AG04449 (cell line): ENCODE measurements around the gene CDC20B.
A peak's percentile ranks its signal among the peaks of the same experiment; 100 is the strongest.

Experiments used
- CTCF ChIA-PET: fragments of 350-600 bp; formaldehyde crosslinking; extraction: SDS; loops from one replicate; lab custom pipeline; 2021; ENCODE audit warnings: antibody characterized with exemption; lab: Yijun Ruan, JAX
- POLR2A ChIA-PET: fragments of 400-600, 350-600 bp; formaldehyde crosslinking; extraction: SDS; loops from one replicate; lab custom pipeline; 2020; ENCODE audit warnings: antibody characterized with exemption, inconsistent platforms; lab: Yijun Ruan, JAX
- DNase-seq: peaks from one replicate; pipeline ENCODE4 v3.0.0-alpha.2; 2010; ENCODE audit warnings: low read depth, low spot score
- H3K4me3 ChIP-seq: 2 replicates; pipeline ENCODE4 v1.5.1; 2011; ENCODE audit warnings: low read depth, mild to moderate bottlenecking, control low read depth, low read length
- TF ChIP-seq, protein P1 (sequence below): IDR thresholded peaks from one replicate; pipeline ENCODE4 v1.5.1; 2011; ENCODE audit warnings: mild to moderate bottlenecking, moderate library complexity, low read length, control low read depth, inconsistent platforms; ENCODE audit not compliant: insufficient read depth; ENCODE audit errors: missing control alignments

Gene CDC20B

DNA sequence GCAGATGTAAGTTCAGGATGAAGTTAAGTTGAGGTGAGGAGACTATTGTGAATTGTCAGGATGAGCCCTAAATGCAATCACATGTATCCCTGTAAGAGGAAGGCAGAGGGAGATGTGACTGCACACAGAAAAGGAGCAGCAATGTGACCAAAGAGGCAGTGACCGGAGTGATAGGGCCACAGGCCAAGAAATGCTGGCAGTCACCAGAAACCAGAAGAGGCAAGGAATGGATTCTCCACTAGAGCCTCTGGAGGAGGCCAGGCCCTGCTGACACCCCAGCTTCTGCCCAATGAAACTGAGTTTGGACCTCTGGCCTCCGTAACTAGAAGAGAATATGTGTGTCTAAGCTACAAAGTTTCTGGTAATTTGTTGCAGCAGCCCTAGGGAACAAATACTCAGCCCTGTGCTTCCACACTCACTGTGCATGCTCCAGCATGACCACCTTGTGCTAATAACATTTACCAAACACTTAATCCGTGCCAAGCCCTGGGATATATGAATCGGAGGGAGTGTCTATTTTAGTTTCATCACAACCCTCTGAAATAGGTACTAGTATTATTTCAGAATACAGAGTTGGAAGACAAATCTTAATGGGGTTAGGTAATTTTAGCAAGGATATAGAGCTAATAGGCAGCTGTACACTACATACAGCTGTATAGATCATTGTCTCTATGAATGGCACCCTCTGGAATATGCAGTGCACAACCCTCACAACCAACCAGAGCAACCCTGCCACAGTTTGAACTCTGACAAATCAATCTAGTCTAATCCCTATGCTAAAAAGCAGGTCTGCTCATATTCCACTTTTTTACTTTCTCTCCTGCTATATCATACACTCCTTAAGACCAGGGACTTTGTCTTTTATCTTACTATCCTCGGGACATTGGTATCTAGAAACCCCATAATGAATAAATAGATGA lies 20.8 kb downstream of the CDC20B start:
- H3K4me3 ChIP-seq: no peak overlapping the region
- ChIA-PET POLR2A (no interaction called here), CTCF (interaction anchor here (0.9 to 11.3 kb wide), 5 partner anchors 9 to 257 kb away, joined by 3 to 389 read pairs (median 5); no protein-coding TSS in a partner anchor)
- TF ChIP-seq, protein P1, sequence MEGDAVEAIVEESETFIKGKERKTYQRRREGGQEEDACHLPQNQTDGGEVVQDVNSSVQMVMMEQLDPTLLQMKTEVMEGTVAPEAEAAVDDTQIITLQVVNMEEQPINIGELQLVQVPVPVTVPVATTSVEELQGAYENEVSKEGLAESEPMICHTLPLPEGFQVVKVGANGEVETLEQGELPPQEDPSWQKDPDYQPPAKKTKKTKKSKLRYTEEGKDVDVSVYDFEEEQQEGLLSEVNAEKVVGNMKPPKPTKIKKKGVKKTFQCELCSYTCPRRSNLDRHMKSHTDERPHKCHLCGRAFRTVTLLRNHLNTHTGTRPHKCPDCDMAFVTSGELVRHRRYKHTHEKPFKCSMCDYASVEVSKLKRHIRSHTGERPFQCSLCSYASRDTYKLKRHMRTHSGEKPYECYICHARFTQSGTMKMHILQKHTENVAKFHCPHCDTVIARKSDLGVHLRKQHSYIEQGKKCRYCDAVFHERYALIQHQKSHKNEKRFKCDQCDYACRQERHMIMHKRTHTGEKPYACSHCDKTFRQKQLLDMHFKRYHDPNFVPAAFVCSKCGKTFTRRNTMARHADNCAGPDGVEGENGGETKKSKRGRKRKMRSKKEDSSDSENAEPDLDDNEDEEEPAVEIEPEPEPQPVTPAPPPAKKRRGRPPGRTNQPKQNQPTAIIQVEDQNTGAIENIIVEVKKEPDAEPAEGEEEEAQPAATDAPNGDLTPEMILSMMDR: no peak
- peak; percentile 29 for DNase-seq

DNA sequence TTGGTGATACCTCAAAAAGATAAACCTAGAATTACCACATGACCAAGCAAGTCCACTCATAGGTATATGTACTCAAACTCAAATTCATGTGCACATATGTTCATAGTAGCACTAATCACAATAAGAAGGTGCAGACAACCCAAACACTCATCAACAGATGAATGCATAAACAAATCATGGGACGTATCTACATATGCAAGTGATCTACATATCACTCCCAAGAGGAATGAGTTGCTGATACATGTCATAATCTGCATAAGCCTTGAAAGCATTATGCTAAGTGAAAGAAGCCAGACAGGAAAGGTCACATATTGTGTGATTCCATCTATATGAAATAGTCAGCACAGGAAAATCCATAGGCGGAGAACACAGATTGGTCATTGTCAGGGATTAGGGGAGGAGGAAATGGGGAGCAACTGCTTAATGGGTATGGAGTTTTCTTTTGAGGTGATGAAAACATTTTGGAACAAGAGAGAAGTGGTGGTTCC lies 23.6 kb downstream of the CDC20B start:
- CTCF ChIA-PET: interaction anchor here (2.2 to 11.3 kb wide), 3 partner anchors 10 to 241 kb away, joined by 10 to 389 read pairs (median 35); partner anchors contain the start of gene GPX8

DNA sequence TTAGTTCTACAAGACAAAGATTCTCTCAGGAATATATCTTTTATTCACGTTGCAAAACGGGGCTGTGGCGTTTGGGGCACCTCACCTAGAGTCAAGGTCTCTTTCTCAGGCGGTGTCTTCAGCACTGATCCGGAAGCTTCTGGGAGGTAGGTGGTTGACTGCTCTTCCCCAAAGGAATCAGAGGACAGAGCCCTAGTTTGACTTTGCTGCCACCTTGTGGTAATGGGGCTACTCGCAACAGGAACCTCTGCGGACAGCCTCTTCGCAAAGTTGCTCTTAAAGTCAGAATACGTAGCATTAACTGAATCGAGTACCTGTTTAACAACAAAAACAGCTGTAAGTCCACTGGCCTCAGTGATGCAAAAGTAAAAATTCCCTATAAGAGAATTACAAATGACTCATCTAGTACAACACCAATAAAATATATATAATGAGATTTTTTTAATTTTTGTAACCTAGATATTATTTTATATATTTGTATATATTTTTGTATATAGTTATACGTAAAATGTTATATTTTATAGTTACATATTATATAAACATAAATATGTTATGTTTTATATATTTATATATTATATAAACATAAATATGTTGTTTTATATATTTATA lies 26.3 kb downstream of the CDC20B start:
- ChIA-PET POLR2A (interaction anchor here (0.6 kb wide), 1 partner anchor 156 kb away, joined by 3 read pairs; no protein-coding TSS in a partner anchor), CTCF (interaction anchor here (0.6 to 10.7 kb wide), 47 partner anchors 8 to 648 kb away, joined by 3 to 283 read pairs (median 4); partner anchors contain the start of gene GPX8)
- H3K4me3 ChIP-seq: no peak overlapping the region
- TF ChIP-seq, protein P1: peak; percentile 95
- peak; percentile 17 for DNase-seq

More for the DNA sequence above, 23.6 kb downstream of the CDC20B start:
- POLR2A ChIA-PET: no interaction called here
- DNase-seq: no peak
- TF ChIP-seq, protein P1: no peak
- H3K4me3 ChIP-seq: no peak overlapping the region

DNA sequence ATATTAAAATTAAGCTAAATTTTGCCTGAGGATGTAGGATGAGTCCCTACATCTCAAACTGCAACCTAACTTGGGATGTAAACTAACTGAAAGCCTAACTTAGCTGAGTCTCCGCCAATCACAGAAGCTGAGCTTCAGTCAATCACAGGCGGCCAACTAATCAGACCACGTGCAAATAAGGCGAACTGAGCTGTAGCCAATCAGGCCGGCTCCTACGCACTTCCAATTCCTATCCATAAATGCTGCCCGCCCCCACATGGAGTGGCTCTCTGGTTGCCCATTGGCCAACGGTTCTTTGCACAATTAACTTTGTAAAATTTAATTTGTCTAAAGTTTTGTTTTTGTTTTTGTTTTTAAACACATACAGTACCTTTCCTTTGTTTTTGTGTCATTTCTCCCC lies 26.9 kb downstream of the CDC20B start:
- H3K4me3 ChIP-seq: no peak overlapping the region
- no peak for DNase-seq
- CTCF ChIA-PET: interaction anchor here (0.6 to 10.7 kb wide), 41 partner anchors 8 to 647 kb away, joined by 3 to 283 read pairs (median 4); partner anchors contain the start of gene GPX8
- TF ChIP-seq, protein P1: no peak
- POLR2A ChIA-PET: no interaction called here

DNA sequence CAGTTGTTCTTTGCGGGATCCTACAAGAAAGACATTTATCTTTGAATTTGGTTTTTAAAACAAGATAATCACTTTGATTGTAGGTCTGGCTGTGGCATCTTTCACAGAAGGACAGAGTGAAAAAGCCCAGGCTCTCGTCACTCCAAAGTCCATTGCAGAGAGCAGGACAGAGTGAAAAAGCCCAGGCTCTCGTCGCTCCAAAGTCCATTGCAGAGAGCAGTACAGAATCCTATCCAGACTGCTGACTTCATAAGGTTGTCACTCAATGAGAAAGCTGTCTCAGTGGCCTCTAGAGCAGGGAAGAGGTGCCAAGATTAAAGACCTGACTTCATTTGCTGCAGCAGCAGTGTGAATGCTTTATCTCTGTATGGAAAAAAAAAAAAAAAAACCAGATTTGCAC lies 29.4 kb downstream of the CDC20B start:
- ChIA-PET POLR2A (no interaction called here), CTCF (interaction anchor here (1.4 to 10.7 kb wide), 4 partner anchors 179 to 265 kb away, joined by 3 to 283 read pairs (median 73); no protein-coding TSS in a partner anchor)
- TF ChIP-seq, protein P1: no peak

More for the DNA sequence above, 29.4 kb downstream of the CDC20B start:
- no peak overlapping the region for H3K4me3 ChIP-seq
- no peak for DNase-seq
